Activated CD4-positive, alpha-beta T cell treated with anti-CD3 and anti-CD28 coated beads, Interleukin-2, amount 50 U/mL, for 24 hours (primary cell): ENCODE data around the gene C19orf44.
"Not testable (repeated sequence)": the region's sequence is repeated elsewhere in the genome, so short reads cannot be mapped to it uniquely, and the experiment has no call there.

ENCODE experiments used
- DNase-seq, 2 donors: peaks; one replicate each; pipeline ENCODE4 v3.0.0-alpha.2; 2020; ENCODE audit warnings: low read depth in 1 of 2, low spot score in 1 of 2

The C19orf44 gene

GRCh38 chr19:16532440-16533234 lies 36.4 kb downstream of the C19orf44 start:
- DNase-seq, result no peak

- no peak for DNase-seq
Observed at GRCh38 chr19:16535381-16535780, 39.2 kb downstream of the C19orf44 start.

GRCh38 chr19:16536130-16536529 lies 39.9 kb downstream of the C19orf44 start:
- no peak for DNase-seq

- no peak for DNase-seq
Observed at GRCh38 chr19:16537111-16537510, 40.9 kb downstream of the C19orf44 start.

GRCh38 chr19:16540948-16541347 lies 44.8 kb downstream of the C19orf44 start:
- DNase-seq, result no peak

GRCh38 chr19:16541526-16542044 lies 45.4 kb downstream of the C19orf44 start:
- DNase-seq, result no peak

GRCh38 chr19:16542045-16542909 lies 46.1 kb downstream of the C19orf44 start, which contains the start of gene CHERP:
Gene CHERP, minus strand, starts transcription at chr19:16542437. Its CDS starts 59 bp downstream, at chr19:16542378.
- DNase-seq, result peak; percentile 82 to 90

- DNase-seq, result no peak
Observed at GRCh38 chr19:16542910-16543472, 46.8 kb downstream of the C19orf44 start.

- DNase-seq, result not testable (repeated sequence)
Observed at GRCh38 chr19:16543734-16544133, 47.5 kb downstream of the C19orf44 start.

- no peak for DNase-seq
Observed at GRCh38 chr19:16544473-16545231, 48.5 kb downstream of the C19orf44 start.

- DNase-seq, result no peak
Observed at GRCh38 chr19:16548956-16549355, 52.8 kb downstream of the C19orf44 start.

GRCh38 chr19:16551902-16552301 lies 55.7 kb downstream of the C19orf44 start:
- DNase-seq, result not testable (repeated sequence)

GRCh38 chr19:16554776-16555175 lies 58.6 kb downstream of the C19orf44 start:
- no peak for DNase-seq

GRCh38 chr19:16559780-16560276 lies 63.6 kb downstream of the C19orf44 start:
- no peak for DNase-seq

GRCh38 chr19:16561382-16561781 lies 65.2 kb downstream of the C19orf44 start:
- no peak for DNase-seq

GRCh38 chr19:16562608-16563025 lies 66.4 kb downstream of the C19orf44 start:
- DNase-seq, result no peak

GRCh38 chr19:16564842-16565241 lies 68.6 kb downstream of the C19orf44 start:
- DNase-seq, result no peak

GRCh38 chr19:16566161-16566560 lies 70.0 kb downstream of the C19orf44 start:
- peak in 1 of 2 donors; percentile 54 for DNase-seq

- DNase-seq, result no peak
Observed at GRCh38 chr19:16566702-16567101, 70.5 kb downstream of the C19orf44 start.

- no peak for DNase-seq
Observed at GRCh38 chr19:16569609-16570320, 73.6 kb downstream of the C19orf44 start.
